HEK293T (cell line): Measurements from ENCODE around the gene SARNP.

Experiments
- CTCF ChIA-PET: fragments of 350-600 bp; formaldehyde crosslinking; extraction: SDS; loops from one replicate; lab custom pipeline; 2021; ENCODE audit warnings: antibody characterized with exemption, inconsistent platforms; lab: Yijun Ruan, JAX
- POLR2A ChIA-PET: fragments of 350-600 bp; formaldehyde crosslinking; extraction: SDS; loops from one replicate; lab custom pipeline; 2020; ENCODE audit warnings: antibody characterized with exemption, inconsistent platforms; lab: Yijun Ruan, JAX
- DNase-seq: peaks from one replicate; pipeline ENCODE4 v3.0.0; 2012; ENCODE audit warnings: mixed read lengths; ENCODE audit errors: extremely low spot score
- ARNT ChIP-seq: fragments of 450-650 bp; IDR thresholded peaks from 2 replicates; pipeline ENCODE4 v1.6.1; 2017; ENCODE audit warnings: mild to moderate bottlenecking
- BHLHE40 ChIP-seq: fragments of 450-650 bp; IDR thresholded peaks from 2 replicates; pipeline ENCODE4 v1.6.1; 2016; ENCODE audit warnings: mild to moderate bottlenecking, moderate library complexity, borderline replicate concordance
- CTBP1 ChIP-seq: fragments of 450-650 bp; IDR thresholded peaks from 2 replicates; pipeline ENCODE4 v1.6.1; 2016; ENCODE audit warnings: borderline replicate concordance
- ELF4 ChIP-seq: fragments of 450-650 bp; IDR thresholded peaks from 2 replicates; pipeline ENCODE4 v1.6.1; 2017; ENCODE audit warnings: antibody characterized with exemption
- FOXA1 ChIP-seq: fragments of 450-650 bp; IDR thresholded peaks from 2 replicates; pipeline ENCODE4 v1.6.1; 2016; ENCODE audit warnings: mild to moderate bottlenecking
- FOXK2 ChIP-seq: fragments of 450-650 bp; IDR thresholded peaks from 2 replicates; pipeline ENCODE4 v1.6.1; 2016; ENCODE audit warnings: mild to moderate bottlenecking
- FOXM1 ChIP-seq: fragments of 450-650 bp; IDR thresholded peaks from 2 replicates; pipeline ENCODE4 v1.6.1; 2017; ENCODE audit warnings: mild to moderate bottlenecking, borderline replicate concordance
- HDGF ChIP-seq: fragments of 450-650 bp; IDR thresholded peaks from 2 replicates; pipeline ENCODE4 v1.6.1; 2017; ENCODE audit warnings: antibody characterized with exemption, borderline replicate concordance
- L3MBTL2 ChIP-seq: fragments of 450-650 bp; conservative IDR thresholded peaks from 2 replicates; pipeline ENCODE4 v1.6.1; 2016; ENCODE audit warnings: mild to moderate bottlenecking
- LEF1 ChIP-seq: fragments of 450-650 bp; IDR thresholded peaks from 2 replicates; pipeline ENCODE4 v1.6.1; 2017; ENCODE audit warnings: mild to moderate bottlenecking, borderline replicate concordance
- NFRKB ChIP-seq: fragments of 450-650 bp; IDR thresholded peaks from 2 replicates; pipeline ENCODE4 v1.6.1; 2016; ENCODE audit warnings: mild to moderate bottlenecking, moderate library complexity
- SP1 ChIP-seq: fragments of 450-650 bp; IDR thresholded peaks from 2 replicates; pipeline ENCODE4 v1.6.1; 2017
- SUZ12 ChIP-seq: fragments of 450-650 bp; IDR thresholded peaks from 2 replicates; pipeline ENCODE4 v1.6.1; 2016; ENCODE audit warnings: mild to moderate bottlenecking
- TARDBP ChIP-seq: fragments of 450-650 bp; IDR thresholded peaks from 2 replicates; pipeline ENCODE4 v1.6.1; 2016
- ZNF384 ChIP-seq: fragments of 450-650 bp; IDR thresholded peaks from 2 replicates; pipeline ENCODE4 v1.6.1; 2016
- TF ChIP-seq, protein P1 (sequence below): fragments of 450-650 bp; IDR thresholded peaks from 2 replicates; pipeline ENCODE4 v1.6.1; 2016

Gene SARNP

DNA sequence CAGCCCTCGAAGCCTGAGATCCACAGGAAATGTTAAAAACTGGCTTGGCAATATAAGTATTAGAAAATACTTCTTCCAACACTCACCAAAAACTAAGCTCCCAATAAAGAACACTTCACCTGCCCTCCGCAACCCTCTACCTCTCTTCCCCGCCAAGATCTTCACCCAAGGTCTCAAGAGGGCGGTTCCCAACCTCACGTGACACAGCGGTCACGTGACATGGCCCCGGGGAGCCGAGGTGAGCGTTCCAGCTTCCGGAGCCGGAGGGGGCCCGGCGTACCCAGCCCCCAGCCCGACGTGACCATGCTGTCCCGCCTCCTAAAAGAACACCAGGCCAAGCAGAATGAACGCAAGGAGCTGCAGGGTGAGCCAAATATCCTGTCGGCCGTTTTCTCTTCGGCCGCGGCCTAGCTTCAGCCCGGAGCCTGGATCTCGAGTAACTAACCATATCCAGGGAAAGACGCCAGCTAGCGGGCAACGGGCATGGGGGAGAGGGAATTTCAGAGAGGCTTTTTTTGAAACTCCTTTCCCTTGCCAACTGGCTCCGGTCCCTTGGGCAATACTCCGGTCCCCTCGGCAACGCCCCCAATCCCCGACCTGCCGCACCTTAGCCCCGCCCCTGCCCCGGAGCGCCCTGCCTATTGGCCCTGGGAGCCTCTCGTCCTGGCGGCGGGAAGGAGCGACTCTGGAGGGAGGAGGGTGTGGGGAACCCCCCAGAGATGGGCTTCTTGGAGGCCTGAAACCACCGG, 101.5 kb downstream of the SARNP start, which contains the start of gene BLOC1S1:
BLOC1S1 (plus strand) TSS at position 214 of the 749 bp plus-strand sequence; CDS start at position 220, 6 bp downstream.
- POLR2A ChIA-PET, result interaction anchor here (0.7 to 5.4 kb wide), 12 partner anchors 9 to 114 kb away, joined by 3 to 30 read pairs (median 3); partner anchors contain the start of genes CD63 and DNAJC14
- DNase-seq, result peak; percentile 92
- CTCF ChIA-PET, result interaction anchor here (1.6 to 3.7 kb wide), 3 partner anchors 9 to 22 kb away, joined by 6 to 17 read pairs (median 10); no protein-coding TSS in a partner anchor
- TF ChIP-seq SP1 (no peak), L3MBTL2 (peak; percentile 91), ARNT (peak; percentile 46; the same call in 1 of the 2 replicates), NFRKB (peak; percentile 55; the same call in 1 of the 2 replicates), BHLHE40 (no peak), ELF4 (peak; percentile 55), TARDBP (no peak), FOXK2 (no peak), FOXA1 (no peak), SUZ12 (no peak), FOXM1 (peak; percentile 82; the same call in 1 of the 2 replicates), ZNF384 (no peak), HDGF (no peak), LEF1 (no peak), CTBP1 (no peak)
- TF ChIP-seq, protein P1, sequence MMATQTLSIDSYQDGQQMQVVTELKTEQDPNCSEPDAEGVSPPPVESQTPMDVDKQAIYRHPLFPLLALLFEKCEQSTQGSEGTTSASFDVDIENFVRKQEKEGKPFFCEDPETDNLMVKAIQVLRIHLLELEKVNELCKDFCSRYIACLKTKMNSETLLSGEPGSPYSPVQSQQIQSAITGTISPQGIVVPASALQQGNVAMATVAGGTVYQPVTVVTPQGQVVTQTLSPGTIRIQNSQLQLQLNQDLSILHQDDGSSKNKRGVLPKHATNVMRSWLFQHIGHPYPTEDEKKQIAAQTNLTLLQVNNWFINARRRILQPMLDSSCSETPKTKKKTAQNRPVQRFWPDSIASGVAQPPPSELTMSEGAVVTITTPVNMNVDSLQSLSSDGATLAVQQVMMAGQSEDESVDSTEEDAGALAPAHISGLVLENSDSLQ, result no peak

DNA sequence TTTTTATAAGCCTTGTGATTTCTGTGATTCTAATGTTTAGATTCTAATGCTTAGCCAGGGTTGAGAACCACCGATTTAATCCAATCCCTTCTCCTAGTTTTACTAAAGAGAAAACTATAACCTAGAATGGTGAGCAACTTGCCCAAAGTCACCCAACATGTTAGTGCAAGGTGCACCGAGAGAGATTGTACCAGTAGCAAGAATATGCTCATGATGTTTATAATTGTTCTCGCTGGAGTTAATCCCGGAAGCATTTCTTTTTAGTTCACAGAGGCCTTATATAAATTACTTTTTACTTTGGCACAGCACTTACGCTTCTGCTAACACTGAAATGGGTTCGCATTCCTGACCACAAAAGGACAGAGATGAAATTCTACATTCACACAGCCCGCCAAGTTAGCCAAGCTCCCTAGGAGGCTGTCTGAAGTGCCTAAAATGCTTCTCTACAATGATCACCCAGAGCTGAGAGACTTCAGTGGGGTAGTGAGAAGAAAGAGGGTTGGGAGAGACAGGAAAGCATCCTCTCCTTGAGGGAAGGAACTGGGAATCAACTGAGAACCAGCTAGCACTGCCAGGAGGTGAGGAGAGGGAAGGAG, 102.3 kb downstream of the SARNP start:
- ChIA-PET POLR2A (interaction anchor here (0.7 to 5.4 kb wide), 11 partner anchors 9 to 114 kb away, joined by 3 to 30 read pairs (median 3); partner anchors contain the start of genes CD63 and DNAJC14), CTCF (interaction anchor here (0.7 to 3.7 kb wide), 4 partner anchors 9 to 22 kb away, joined by 6 to 17 read pairs (median 8); no protein-coding TSS in a partner anchor)
- TF ChIP-seq BHLHE40 (no peak), NFRKB (no peak), L3MBTL2 (no peak), FOXA1 (no peak), SUZ12 (no peak), LEF1 (no peak), HDGF (no peak), CTBP1 (no peak), ZNF384 (no peak)
- DNase-seq, result no peak

DNA sequence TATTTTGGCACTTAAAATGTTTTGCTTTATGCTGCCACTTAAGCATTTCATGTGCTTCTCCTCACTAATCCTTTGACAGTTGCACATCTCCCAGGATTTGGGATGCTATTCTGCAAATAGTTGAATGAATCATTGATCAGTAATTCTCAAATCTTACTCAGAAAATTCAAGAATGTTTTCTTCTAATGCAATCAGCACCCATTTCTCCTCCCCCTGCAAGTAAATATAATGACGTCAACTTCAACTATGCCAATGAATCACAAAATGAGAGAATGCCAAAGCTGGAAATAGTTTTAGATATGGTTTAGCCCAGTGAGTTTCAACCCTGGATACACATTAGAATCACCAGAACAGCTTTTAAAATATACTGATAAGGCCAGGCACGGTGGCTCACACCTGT, 103.8 kb downstream of the SARNP start:
- POLR2A ChIA-PET, result no interaction called here
- no peak for DNase-seq
- TF ChIP-seq SP1 (no peak), NFRKB (no peak)
- CTCF ChIA-PET, result no interaction called here

DNA sequence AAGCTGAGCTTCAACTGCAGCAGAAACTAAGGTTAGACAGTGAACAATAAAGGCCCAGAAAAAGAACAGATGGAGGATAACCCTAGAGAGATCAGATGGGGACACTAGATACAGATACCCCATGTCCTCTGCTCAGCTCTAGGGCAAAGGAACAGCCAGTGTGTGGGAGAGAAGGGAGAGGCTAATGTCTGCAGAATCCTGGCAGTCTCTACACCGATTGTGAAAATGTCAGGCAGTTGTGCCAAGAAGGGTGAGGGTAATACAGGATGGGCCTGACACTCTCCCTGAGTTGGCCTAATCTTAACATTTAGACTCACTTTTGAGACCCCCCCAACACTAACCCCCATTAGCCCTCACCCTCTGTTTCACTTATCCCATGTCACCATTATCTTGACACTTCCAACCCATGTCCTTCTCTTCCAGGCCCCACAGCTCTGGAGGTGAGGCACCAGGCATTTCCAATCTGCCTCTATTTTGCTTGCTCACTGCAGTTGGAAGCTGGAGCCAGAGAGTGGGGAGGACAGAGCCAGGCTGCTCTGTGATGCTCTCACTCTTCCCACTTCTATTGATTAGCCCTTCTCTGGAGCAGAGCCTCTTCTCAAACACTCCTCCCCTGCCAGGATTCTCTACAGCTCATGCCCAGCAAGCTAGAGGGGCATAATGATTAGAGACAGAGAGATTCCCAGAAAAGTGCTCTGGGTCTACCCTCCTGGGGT, 104.7 kb downstream of the SARNP start:
- ChIA-PET CTCF (interaction anchor here (0.5 kb wide), 1 partner anchor 54 kb away, joined by 3 read pairs; no protein-coding TSS in a partner anchor), POLR2A (interaction anchor here (1.7 kb wide), 1 partner anchor 8 kb away, joined by 4 read pairs; no protein-coding TSS in a partner anchor)
- DNase-seq, result no peak
- TF ChIP-seq L3MBTL2 (no peak), SUZ12 (no peak), NFRKB (no peak), FOXA1 (no peak), SP1 (no peak), HDGF (no peak), FOXM1 (no peak), ARNT (no peak)

DNA sequence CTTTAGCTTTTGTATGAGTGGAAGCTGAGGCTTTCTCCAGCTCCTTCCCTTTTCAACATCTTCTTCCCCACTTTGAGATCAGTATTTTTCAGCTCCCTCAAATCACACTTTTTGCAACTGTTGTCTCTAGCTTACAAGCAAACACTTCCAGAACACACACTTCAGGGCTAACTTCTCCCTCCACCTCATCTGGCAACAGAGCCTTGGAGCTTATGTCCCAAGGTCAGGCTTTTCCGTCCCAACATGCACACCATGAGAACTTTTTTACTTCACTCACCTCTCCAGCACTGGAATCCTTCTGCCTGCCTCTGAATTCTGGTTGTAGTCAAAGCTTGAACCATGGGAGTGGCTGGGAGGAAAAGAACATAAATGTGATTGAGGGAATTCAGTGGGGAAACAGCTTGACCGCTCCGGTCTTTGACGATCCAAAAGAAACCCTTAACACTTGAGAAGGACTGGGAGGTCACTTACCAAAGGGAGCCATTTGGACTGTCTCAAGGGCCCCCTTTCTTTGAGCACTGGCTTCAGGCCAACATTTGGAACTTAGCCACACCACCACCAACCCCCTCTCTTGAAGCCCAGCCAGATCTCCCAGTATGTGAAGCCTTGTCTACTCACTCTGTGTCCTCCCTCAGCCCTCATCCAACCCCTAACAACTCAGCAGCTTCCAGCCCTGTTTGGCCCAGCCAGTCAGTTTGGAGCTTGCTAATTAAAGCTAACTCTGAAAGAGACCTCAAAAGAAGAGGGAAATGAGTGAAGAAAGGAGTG, 105.6 kb downstream of the SARNP start:
- ChIA-PET CTCF (no interaction called here), POLR2A (interaction anchor here (1.2 to 1.7 kb wide), 3 partner anchors 9 to 17 kb away, joined by 3 to 6 read pairs (median 4); partner anchors contain the start of gene CD63)
- no peak for DNase-seq
- no peak for TF ChIP-seq BHLHE40
- TF ChIP-seq ELF4, result no peak
- TF ChIP-seq CTBP1, result no peak
- TF ChIP-seq HDGF, result no peak
- TF ChIP-seq FOXK2, result no peak
- TF ChIP-seq, protein P1, result no peak
- no peak for TF ChIP-seq SUZ12
- no peak for TF ChIP-seq ARNT
- no peak for TF ChIP-seq L3MBTL2
- no peak for TF ChIP-seq TARDBP
- TF ChIP-seq SP1, result no peak
- TF ChIP-seq FOXM1, result no peak
- no peak for TF ChIP-seq ZNF384
- TF ChIP-seq LEF1, result no peak
